ENCODE results near the gene SAMD4B.

GRCh38 chr19:39350156-39350555 is 7.9 kb downstream of the SAMD4B start:
- TF ChIP-seq CTCF (conservative IDR thresholded peaks at IDR 0.05 in 1 of 2, IDR thresholded peaks at IDR 0.05 in 1 of 2; ENCODE audit: low read depth in 1 of 2, low read length in 2 of 2) (no peak), EZH2 (IDR thresholded peaks at IDR 0.05; ENCODE audit: low read length, missing control alignments) (no peak)

All from fibroblast of lung (primary cell).